Stomach smooth muscle (tissue), 2 donors: ENCODE data around the gene ARID5A.

Experiments used
- H3K27ac ChIP-seq: one replicate; pipeline ENCODE4 v1.7.0; 2013; ENCODE audit warnings: mild to moderate bottlenecking, low read length, inconsistent platforms
- H3K27me3 ChIP-seq, 2 donors: one replicate each; pipeline ENCODE4 v1.7.0; 2013; ENCODE audit warnings: low read length in 2 of 2; ENCODE audit not compliant: insufficient read depth in 2 of 2, control insufficient read depth in 1 of 2
- H3K36me3 ChIP-seq, 2 donors: one replicate each; pipeline ENCODE4 v1.7.0; 2013; ENCODE audit warnings: low read length in 2 of 2; ENCODE audit not compliant: control insufficient read depth in 2 of 2, insufficient read depth in 2 of 2
- H3K4me1 ChIP-seq: one replicate; pipeline ENCODE4 v1.7.0; 2013; ENCODE audit warnings: low read length; ENCODE audit not compliant: control insufficient read depth, insufficient read depth
- H3K4me3 ChIP-seq, 2 donors: one replicate each; pipeline ENCODE4 v1.7.0; 2013; ENCODE audit warnings: low read length in 2 of 2
- H3K9ac ChIP-seq, 2 donors: one replicate each; pipeline ENCODE4 v1.7.0; 2013; ENCODE audit warnings: low read length in 2 of 2, mild to moderate bottlenecking in 1 of 2
- H3K9me3 ChIP-seq, 2 donors: one replicate each; pipeline ENCODE4 v1.7.0; 2013; ENCODE audit warnings: low read length in 2 of 2; ENCODE audit not compliant: control insufficient read depth in 2 of 2
- donor health status: healthy.
- donor health status: Pancreatic carcinoma.

Gene ARID5A

GRCh38 chr2:96568094-96568493 lies 31.5 kb downstream of the ARID5A start:
- H3K4me3 ChIP-seq, result no peak overlapping the region
- H3K27me3 ChIP-seq, result no peaks in the 10 kb centered on the region

GRCh38 chr2:96574364-96574763 lies 37.8 kb downstream of the ARID5A start:
- H3K9me3 ChIP-seq, result no peaks in the 10 kb centered on the region
- no peaks in the 10 kb centered on the region for H3K27me3 ChIP-seq
- no peaks in the 10 kb centered on the region for H3K4me1 ChIP-seq
- no peak overlapping the region for H3K27ac ChIP-seq
- H3K4me3 ChIP-seq, result no peak overlapping the region
- no peaks in the 10 kb centered on the region for H3K36me3 ChIP-seq
- no peak overlapping the region for H3K9ac ChIP-seq

More at GRCh38 chr2:96568094-96568493, 31.5 kb downstream of the ARID5A start:
- Histone ChIP-seq H3K27ac (no peak overlapping the region), H3K36me3 (no peaks in the 10 kb centered on the region), H3K9ac (no peak overlapping the region), H3K9me3 (peaks cover 0 to 2% of the 10 kb centered on the region in 2 donors), H3K4me1 (no peaks in the 10 kb centered on the region)

- no peak overlapping the region for H3K4me3 ChIP-seq
- H3K9ac ChIP-seq, result no peak overlapping the region
- no peaks in the 10 kb centered on the region for H3K4me1 ChIP-seq
- H3K36me3 ChIP-seq, result peaks cover 0 to 2% of the 10 kb centered on the region in 2 donors
- H3K9me3 ChIP-seq, result no peaks in the 10 kb centered on the region
- H3K27ac ChIP-seq, result no peak overlapping the region
- H3K27me3 ChIP-seq, result no peaks in the 10 kb centered on the region
These were observed 39.4 kb downstream of the ARID5A start for GRCh38 chr2:96575785-96576456.

GRCh38 chr2:96577501-96577900 lies 40.9 kb downstream of the ARID5A start:
- H3K9ac ChIP-seq, result no peak overlapping the region
- no peak overlapping the region for H3K4me3 ChIP-seq
- H3K27ac ChIP-seq, result no peak overlapping the region
- H3K9me3 ChIP-seq, result no peaks in the 10 kb centered on the region
- H3K4me1 ChIP-seq, result no peaks in the 10 kb centered on the region
- no peaks in the 10 kb centered on the region for H3K27me3 ChIP-seq
- H3K36me3 ChIP-seq, result peaks cover 0 to 2% of the 10 kb centered on the region in 2 donors

- Histone ChIP-seq H3K4me3 (no peak overlapping the region), H3K4me1 (no peaks in the 10 kb centered on the region), H3K9ac (no peak overlapping the region)
These were observed 42.2 kb downstream of the ARID5A start for GRCh38 chr2:96578731-96579130.

GRCh38 chr2:96579422-96579821 lies 42.9 kb downstream of the ARID5A start:
- Histone ChIP-seq H3K27me3 (no peaks in the 10 kb centered on the region), H3K9ac (no peak overlapping the region), H3K9me3 (no peaks in the 10 kb centered on the region), H3K27ac (no peak overlapping the region), H3K36me3 (peaks cover 2 to 7% of the 10 kb centered on the region in 2 donors), H3K4me1 (no peaks in the 10 kb centered on the region), H3K4me3 (no peak overlapping the region)

More at GRCh38 chr2:96578731-96579130, 42.2 kb downstream of the ARID5A start:
- Histone ChIP-seq H3K27ac (no peak overlapping the region), H3K27me3 (no peaks in the 10 kb centered on the region), H3K36me3 (peaks cover 2 to 4% of the 10 kb centered on the region in 2 donors), H3K9me3 (no peaks in the 10 kb centered on the region)

GRCh38 chr2:96580771-96581170 lies 44.2 kb downstream of the ARID5A start:
- H3K9ac ChIP-seq, result no peak overlapping the region
- H3K27ac ChIP-seq, result no peak overlapping the region
- no peak overlapping the region for H3K4me3 ChIP-seq
- peaks cover 2 to 7% of the 10 kb centered on the region in 2 donors for H3K36me3 ChIP-seq
- H3K4me1 ChIP-seq, result no peaks in the 10 kb centered on the region
- H3K9me3 ChIP-seq, result no peaks in the 10 kb centered on the region
- H3K27me3 ChIP-seq, result no peaks in the 10 kb centered on the region

- no peak overlapping the region for H3K9ac ChIP-seq
- H3K36me3 ChIP-seq, result peaks cover 2 to 13% of the 10 kb centered on the region in 2 donors
- no peaks in the 10 kb centered on the region for H3K27me3 ChIP-seq
- H3K4me3 ChIP-seq, result no peak overlapping the region
- H3K9me3 ChIP-seq, result no peaks in the 10 kb centered on the region
- H3K4me1 ChIP-seq, result no peaks in the 10 kb centered on the region
- H3K27ac ChIP-seq, result no peak overlapping the region
These were observed 47.5 kb downstream of the ARID5A start for GRCh38 chr2:96584017-96584416.

GRCh38 chr2:96587843-96588242 lies 51.3 kb downstream of the ARID5A start:
- Histone ChIP-seq H3K4me1 (no peaks in the 10 kb centered on the region), H3K9ac (no peak overlapping the region), H3K27me3 (no peaks in the 10 kb centered on the region), H3K9me3 (no peaks in the 10 kb centered on the region), H3K27ac (no peak overlapping the region), H3K36me3 (peaks cover 5 to 15% of the 10 kb centered on the region in 2 donors), H3K4me3 (no peak overlapping the region)

- Histone ChIP-seq H3K4me1 (no peaks in the 10 kb centered on the region), H3K27ac (no peak overlapping the region), H3K4me3 (no peak overlapping the region), H3K9ac (no peak overlapping the region), H3K36me3 (peaks cover 35 to 39% of the 10 kb centered on the region in 2 donors), H3K27me3 (no peaks in the 10 kb centered on the region), H3K9me3 (no peaks in the 10 kb centered on the region)
These were observed 54.5 kb downstream of the ARID5A start for GRCh38 chr2:96591054-96591453.

- Histone ChIP-seq H3K27me3 (no peaks in the 10 kb centered on the region), H3K27ac (no peak overlapping the region), H3K4me1 (no peaks in the 10 kb centered on the region), H3K9me3 (no peaks in the 10 kb centered on the region), H3K36me3 (peaks cover 38 to 41% of the 10 kb centered on the region in 2 donors), H3K9ac (no peak overlapping the region), H3K4me3 (no peak overlapping the region)
These were observed 54.9 kb downstream of the ARID5A start for GRCh38 chr2:96591494-96591893.
